ENCODE measurements around the gene CABP7.

The CABP7 gene

GRCh38 chr22:29780748-29781676 lies 61.2 kb downstream of the CABP7 start:
- DNase-seq: peak; percentile 93

Measured in fibroblast of skin of abdomen (primary cell).